ENCODE results near the gene BMP2.

BMP2 gene

GRCh38 chr20:6767126-6767535 lies 355 bp upstream of the BMP2 start:
- H3K4me1 ChIP-seq (ENCODE audit: control insufficient read depth in 1 of 2, insufficient read depth in 2 of 2, low read length in 2 of 2) = peaks cover 11 to 25% of the 10 kb centered on the region in 2 donors
- peak overlapping the region; percentile 64 to 65 for H3K4me3 ChIP-seq (ENCODE audit: low read depth in 1 of 2, low read length in 2 of 2)
- H3K27me3 ChIP-seq (ENCODE audit: control insufficient read depth in 1 of 2, insufficient read depth in 2 of 2, low read length in 2 of 2) = peaks cover 0 to 4% of the 10 kb centered on the region in 2 donors
- H3K36me3 ChIP-seq (ENCODE audit: control insufficient read depth in 1 of 2, insufficient read depth in 2 of 2, low read length in 2 of 2) = peaks cover 0 to 8% of the 10 kb centered on the region in 2 donors
- no peak overlapping the region for H3K9ac ChIP-seq (ENCODE audit: low read depth in 1 of 2, low read length in 2 of 2)
- H3K9me3 ChIP-seq (ENCODE audit: control insufficient read depth in 1 of 2, low read length in 2 of 2) = no peaks in the 10 kb centered on the region
- no peak overlapping the region for H3K27ac ChIP-seq (ENCODE audit: low read depth, low read length)

- H3K4me1 ChIP-seq (ENCODE audit: control insufficient read depth in 1 of 2, insufficient read depth in 2 of 2, low read length in 2 of 2) = peaks cover 11 to 25% of the 10 kb centered on the region in 2 donors
- peaks cover 0 to 4% of the 10 kb centered on the region in 2 donors for H3K27me3 ChIP-seq (ENCODE audit: control insufficient read depth in 1 of 2, insufficient read depth in 2 of 2, low read length in 2 of 2)
- peak overlapping the region; percentile 54 for H3K27ac ChIP-seq (ENCODE audit: low read depth, low read length)
- peak overlapping the region; percentile 69 to 90 for H3K4me3 ChIP-seq (ENCODE audit: low read depth in 1 of 2, low read length in 2 of 2)
- H3K36me3 ChIP-seq (ENCODE audit: control insufficient read depth in 1 of 2, insufficient read depth in 2 of 2, low read length in 2 of 2) = peaks cover 0 to 12% of the 10 kb centered on the region in 2 donors
- H3K9ac ChIP-seq (ENCODE audit: low read depth in 1 of 2, low read length in 2 of 2) = peak overlapping the region; percentile 70 to 83
- H3K9me3 ChIP-seq (ENCODE audit: control insufficient read depth in 1 of 2, low read length in 2 of 2) = no peaks in the 10 kb centered on the region
Observed at GRCh38 chr20:6768228-6769140, 998 bp downstream of the BMP2 start.

GRCh38 chr20:6769903-6770785 lies 2.7 kb downstream of the BMP2 start:
- Histone ChIP-seq H3K9me3 (ENCODE audit: control insufficient read depth in 1 of 2, low read length in 2 of 2) (no peaks in the 10 kb centered on the region), H3K27ac (ENCODE audit: low read depth, low read length) (no peak overlapping the region), H3K4me1 (ENCODE audit: control insufficient read depth in 1 of 2, insufficient read depth in 2 of 2, low read length in 2 of 2) (peaks cover 11 to 22% of the 10 kb centered on the region in 2 donors), H3K4me3 (ENCODE audit: low read depth in 1 of 2, low read length in 2 of 2) (peak overlapping the region; percentile 69 to 90), H3K9ac (ENCODE audit: low read depth in 1 of 2, low read length in 2 of 2) (peak overlapping the region; percentile 42 to 53), H3K27me3 (ENCODE audit: control insufficient read depth in 1 of 2, insufficient read depth in 2 of 2, low read length in 2 of 2) (peaks cover 0 to 4% of the 10 kb centered on the region in 2 donors), H3K36me3 (ENCODE audit: control insufficient read depth in 1 of 2, insufficient read depth in 2 of 2, low read length in 2 of 2) (peaks cover 0 to 12% of the 10 kb centered on the region in 2 donors)

GRCh38 chr20:6770786-6771100 lies 3.3 kb downstream of the BMP2 start:
- H3K4me3 ChIP-seq (ENCODE audit: low read depth in 1 of 2, low read length in 2 of 2) = peak overlapping the region; percentile 69 to 90
- peaks cover 11 to 17% of the 10 kb centered on the region in 2 donors for H3K4me1 ChIP-seq (ENCODE audit: control insufficient read depth in 1 of 2, insufficient read depth in 2 of 2, low read length in 2 of 2)
- H3K27ac ChIP-seq (ENCODE audit: low read depth, low read length) = no peak overlapping the region
- no peak overlapping the region for H3K9ac ChIP-seq (ENCODE audit: low read depth in 1 of 2, low read length in 2 of 2)
- no peaks in the 10 kb centered on the region for H3K9me3 ChIP-seq (ENCODE audit: control insufficient read depth in 1 of 2, low read length in 2 of 2)
- H3K36me3 ChIP-seq (ENCODE audit: control insufficient read depth in 1 of 2, insufficient read depth in 2 of 2, low read length in 2 of 2) = peaks cover 0 to 16% of the 10 kb centered on the region in 2 donors
- H3K27me3 ChIP-seq (ENCODE audit: control insufficient read depth in 1 of 2, insufficient read depth in 2 of 2, low read length in 2 of 2) = peaks cover 0 to 4% of the 10 kb centered on the region in 2 donors

DNA sequence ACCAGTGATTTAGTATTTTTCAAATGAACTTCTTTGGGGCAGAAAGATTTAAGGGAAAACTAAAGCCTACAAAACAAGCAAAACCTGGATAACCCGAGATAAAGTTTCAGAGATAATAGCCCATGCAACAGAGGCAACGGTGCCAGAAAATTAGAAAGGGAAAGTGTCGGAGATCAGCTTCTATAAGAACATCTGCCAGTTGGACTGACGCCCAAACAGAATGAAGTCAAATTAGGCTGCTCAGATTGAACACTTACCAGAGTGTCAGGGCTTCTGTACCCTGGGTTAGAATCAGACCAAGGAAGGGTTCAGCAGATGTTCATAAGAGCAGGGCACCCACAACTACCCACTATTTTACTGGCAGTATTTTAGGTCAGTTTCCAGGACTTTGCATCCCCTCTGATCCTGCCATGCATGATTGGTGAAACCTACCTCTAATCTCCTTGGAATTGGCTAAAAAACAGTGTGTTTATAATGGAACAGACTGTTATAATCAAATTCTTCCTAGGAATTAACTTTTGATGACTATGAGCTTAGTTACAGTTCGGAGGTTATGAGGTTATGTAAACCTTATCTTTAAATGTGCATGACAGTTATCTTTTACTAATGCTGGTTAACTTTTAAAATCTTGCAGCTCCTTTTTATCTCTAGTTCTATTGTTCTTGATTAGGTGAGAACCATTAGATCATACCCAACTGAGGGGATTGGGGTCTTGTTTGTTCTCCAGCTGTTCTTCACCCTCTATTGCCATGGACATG lies 13.1 kb downstream of the BMP2 start:
- Histone ChIP-seq H3K4me3 (ENCODE audit: low read depth in 1 of 2, low read length in 2 of 2) (no peak overlapping the region), H3K9me3 (ENCODE audit: control insufficient read depth in 1 of 2, low read length in 2 of 2) (no peaks in the 10 kb centered on the region), H3K9ac (ENCODE audit: low read depth in 1 of 2, low read length in 2 of 2) (no peak overlapping the region), H3K27ac (ENCODE audit: low read depth, low read length) (no peak overlapping the region), H3K27me3 (ENCODE audit: control insufficient read depth in 1 of 2, insufficient read depth in 2 of 2, low read length in 2 of 2) (no peaks in the 10 kb centered on the region), H3K36me3 (ENCODE audit: control insufficient read depth in 1 of 2, insufficient read depth in 2 of 2, low read length in 2 of 2) (peaks cover 6 to 8% of the 10 kb centered on the region in 2 donors), H3K4me1 (ENCODE audit: control insufficient read depth in 1 of 2, insufficient read depth in 2 of 2, low read length in 2 of 2) (peaks cover 0 to 7% of the 10 kb centered on the region in 2 donors)

- Histone ChIP-seq H3K4me1 (ENCODE audit: control insufficient read depth in 1 of 2, insufficient read depth in 2 of 2, low read length in 2 of 2) (peaks cover 0 to 7% of the 10 kb centered on the region in 2 donors), H3K36me3 (ENCODE audit: control insufficient read depth in 1 of 2, insufficient read depth in 2 of 2, low read length in 2 of 2) (peaks cover under 1% of the 10 kb centered on the region in 2 donors), H3K27ac (ENCODE audit: low read depth, low read length) (no peak overlapping the region), H3K27me3 (ENCODE audit: control insufficient read depth in 1 of 2, insufficient read depth in 2 of 2, low read length in 2 of 2) (no peaks in the 10 kb centered on the region), H3K9me3 (ENCODE audit: control insufficient read depth in 1 of 2, low read length in 2 of 2) (no peaks in the 10 kb centered on the region), H3K4me3 (ENCODE audit: low read depth in 1 of 2, low read length in 2 of 2) (no peak overlapping the region), H3K9ac (ENCODE audit: low read depth in 1 of 2, low read length in 2 of 2) (no peak overlapping the region)
Observed at GRCh38 chr20:6783752-6784151, 16.3 kb downstream of the BMP2 start.

- H3K27me3 ChIP-seq (ENCODE audit: control insufficient read depth in 1 of 2, insufficient read depth in 2 of 2, low read length in 2 of 2) = no peaks in the 10 kb centered on the region
- H3K9ac ChIP-seq (ENCODE audit: low read depth in 1 of 2, low read length in 2 of 2) = no peak overlapping the region
- no peaks in the 10 kb centered on the region for H3K9me3 ChIP-seq (ENCODE audit: control insufficient read depth in 1 of 2, low read length in 2 of 2)
- H3K4me3 ChIP-seq (ENCODE audit: low read depth in 1 of 2, low read length in 2 of 2) = peak overlapping the region in 1 of 2 donors; percentile 14
- peaks cover 0 to 7% of the 10 kb centered on the region in 2 donors for H3K4me1 ChIP-seq (ENCODE audit: control insufficient read depth in 1 of 2, insufficient read depth in 2 of 2, low read length in 2 of 2)
- H3K27ac ChIP-seq (ENCODE audit: low read depth, low read length) = no peak overlapping the region
- no peaks in the 10 kb centered on the region for H3K36me3 ChIP-seq (ENCODE audit: control insufficient read depth in 1 of 2, insufficient read depth in 2 of 2, low read length in 2 of 2)
Observed at GRCh38 chr20:6784210-6784631, 16.7 kb downstream of the BMP2 start.

DNA sequence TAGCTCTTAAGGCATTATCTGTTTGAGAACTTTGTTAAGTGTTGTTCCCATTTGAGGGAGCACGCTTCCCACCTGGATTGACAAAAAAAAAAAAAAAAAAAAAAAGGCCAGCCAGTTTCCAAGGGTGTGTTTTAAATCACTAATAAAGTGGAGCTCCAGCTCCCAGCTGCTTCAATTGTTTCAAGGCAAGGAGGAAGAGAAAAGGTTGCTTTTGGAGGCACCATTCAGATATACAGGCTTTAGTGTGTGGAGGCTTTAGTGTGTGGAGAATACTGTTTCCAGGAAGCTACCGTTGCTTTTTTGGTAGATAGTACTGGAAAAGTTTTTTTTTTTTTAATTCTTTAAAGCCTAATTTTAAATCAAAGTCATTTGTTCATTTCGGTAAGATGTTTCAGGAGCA lies 17.3 kb downstream of the BMP2 start:
- H3K4me1 ChIP-seq (ENCODE audit: control insufficient read depth in 1 of 2, insufficient read depth in 2 of 2, low read length in 2 of 2) = peaks cover 0 to 7% of the 10 kb centered on the region in 2 donors
- no peaks in the 10 kb centered on the region for H3K27me3 ChIP-seq (ENCODE audit: control insufficient read depth in 1 of 2, insufficient read depth in 2 of 2, low read length in 2 of 2)
- no peaks in the 10 kb centered on the region for H3K9me3 ChIP-seq (ENCODE audit: control insufficient read depth in 1 of 2, low read length in 2 of 2)
- H3K36me3 ChIP-seq (ENCODE audit: control insufficient read depth in 1 of 2, insufficient read depth in 2 of 2, low read length in 2 of 2) = no peaks in the 10 kb centered on the region
- H3K4me3 ChIP-seq (ENCODE audit: low read depth in 1 of 2, low read length in 2 of 2) = no peak overlapping the region
- H3K27ac ChIP-seq (ENCODE audit: low read depth, low read length) = no peak overlapping the region
- no peak overlapping the region for H3K9ac ChIP-seq (ENCODE audit: low read depth in 1 of 2, low read length in 2 of 2)

GRCh38 chr20:6786548-6786947 lies 19.1 kb downstream of the BMP2 start:
- no peaks in the 10 kb centered on the region for H3K27me3 ChIP-seq (ENCODE audit: control insufficient read depth in 1 of 2, insufficient read depth in 2 of 2, low read length in 2 of 2)
- H3K27ac ChIP-seq (ENCODE audit: low read depth, low read length) = no peak overlapping the region
- H3K4me1 ChIP-seq (ENCODE audit: control insufficient read depth in 1 of 2, insufficient read depth in 2 of 2, low read length in 2 of 2) = peaks cover 0 to 7% of the 10 kb centered on the region in 2 donors
- H3K9me3 ChIP-seq (ENCODE audit: control insufficient read depth in 1 of 2, low read length in 2 of 2) = no peaks in the 10 kb centered on the region
- H3K4me3 ChIP-seq (ENCODE audit: low read depth in 1 of 2, low read length in 2 of 2) = no peak overlapping the region
- no peaks in the 10 kb centered on the region for H3K36me3 ChIP-seq (ENCODE audit: control insufficient read depth in 1 of 2, insufficient read depth in 2 of 2, low read length in 2 of 2)
- no peak overlapping the region for H3K9ac ChIP-seq (ENCODE audit: low read depth in 1 of 2, low read length in 2 of 2)

Measured in duodenal mucosa (tissue), 2 donors.